Esophagus muscularis mucosa (tissue), 4 donors: ENCODE data around the gene SPRED2. TPM values are rescaled to one million over a fixed set of nuclear protein-coding genes. Genes with fewer than 3 reads are reported as not detected.

Experiments used
- DNase-seq: peaks from one replicate; pipeline ENCODE4 v3.0.0-alpha.2; 2017; ENCODE audit errors: extremely low spot score
- H3K27ac ChIP-seq, 4 donors: fragments of 200-600 bp; sonication (generic); replicated peaks in 1 of 4; 1 replicate in 3 of 4; 2 replicates in 1 of 4; pipeline ENCODE4 v1.5.1; 2016 to 2019; ENCODE audit warnings: mild to moderate bottlenecking in 1 of 4
- H3K27me3 ChIP-seq, 4 donors: fragments of 200-600 bp; sonication (generic); one replicate each; pipeline versions ENCODE4 v1.5.1 to v1.6.0; 2016 to 2019
- H3K36me3 ChIP-seq, 4 donors: fragments of 200-600 bp; sonication (generic); one replicate each; pipeline ENCODE4 v1.5.1; 2016 to 2019
- H3K4me1 ChIP-seq, 4 donors: fragments of 200-600 bp; sonication (generic); one replicate each; pipeline ENCODE4 v1.5.1; 2016 to 2019
- H3K4me3 ChIP-seq, 4 donors: fragments of 200-600 bp; sonication (generic); 1 replicate in 2 of 4; 2 replicates in 2 of 4; pipeline ENCODE4 v1.5.1; 2016 to 2019; ENCODE audit warnings: mild to moderate bottlenecking in 4 of 4, moderate library complexity in 1 of 4
- H3K9me3 ChIP-seq, 4 donors: fragments of 200-600 bp; sonication (generic); 1 replicate in 3 of 4; 2 replicates in 1 of 4; pipeline ENCODE4 v1.5.1; 2016 to 2019
- EP300 ChIP-seq: sonication (generic); formaldehyde crosslinking; IDR thresholded peaks from one replicate; pipeline ENCODE4 v1.6.1; 2017; ENCODE audit warnings: antibody characterized with exemption
- POLR2A ChIP-seq: fragments of 450-650 bp; IDR thresholded peaks from one replicate; pipeline ENCODE4 v1.6.1; 2017; ENCODE audit warnings: antibody characterized with exemption, moderate library complexity, mild to moderate bottlenecking, low read depth
- POLR2AphosphoS5 ChIP-seq, 2 donors: sonication (generic); formaldehyde crosslinking; IDR thresholded peaks; one replicate each; pipeline ENCODE4 v1.6.1; 2017; ENCODE audit warnings: antibody characterized with exemption in 2 of 2
- WGBS: methylation state at CpG from one replicate; pipeline ENCODE4 v1.1.5; 2018; 5-methylcytosine and 5-hydroxymethylcytosine counted together
- intact Hi-C: fragments of 100-400 bp; cut with DNase I; formaldehyde crosslinking; loops from one replicate; pipeline ENCODE4 v1.15.1; 2023
- total RNA-seq, 4 donors: library from RNA; depleted of rRNA; stranded (reverse); fragments of >200 nt; gene quantifications; one replicate each; pipeline versions ENCODE4 v1.1.0 to v1.2.1, GENCODE V29; 2016
- TF ChIP-seq, protein P1 (sequence below), 3 experiments: fragments of 200-600 bp in 2 of 3; fragments of 450-650 bp in 1 of 3; sonication (generic) in 2 of 3; IDR thresholded peaks; one replicate each; pipeline ENCODE4 v1.5.1; 2017 to 2019; ENCODE audit warnings: antibody characterized with exemption in 3 of 3, mild to moderate bottlenecking in 2 of 3, moderate library complexity in 1 of 3

Gene SPRED2, protein sequence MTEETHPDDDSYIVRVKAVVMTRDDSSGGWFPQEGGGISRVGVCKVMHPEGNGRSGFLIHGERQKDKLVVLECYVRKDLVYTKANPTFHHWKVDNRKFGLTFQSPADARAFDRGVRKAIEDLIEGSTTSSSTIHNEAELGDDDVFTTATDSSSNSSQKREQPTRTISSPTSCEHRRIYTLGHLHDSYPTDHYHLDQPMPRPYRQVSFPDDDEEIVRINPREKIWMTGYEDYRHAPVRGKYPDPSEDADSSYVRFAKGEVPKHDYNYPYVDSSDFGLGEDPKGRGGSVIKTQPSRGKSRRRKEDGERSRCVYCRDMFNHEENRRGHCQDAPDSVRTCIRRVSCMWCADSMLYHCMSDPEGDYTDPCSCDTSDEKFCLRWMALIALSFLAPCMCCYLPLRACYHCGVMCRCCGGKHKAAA
- total RNA-seq, result 10 to 100 TPM; 17.4 to 25.6 (median 18.7) TPM

DNA sequence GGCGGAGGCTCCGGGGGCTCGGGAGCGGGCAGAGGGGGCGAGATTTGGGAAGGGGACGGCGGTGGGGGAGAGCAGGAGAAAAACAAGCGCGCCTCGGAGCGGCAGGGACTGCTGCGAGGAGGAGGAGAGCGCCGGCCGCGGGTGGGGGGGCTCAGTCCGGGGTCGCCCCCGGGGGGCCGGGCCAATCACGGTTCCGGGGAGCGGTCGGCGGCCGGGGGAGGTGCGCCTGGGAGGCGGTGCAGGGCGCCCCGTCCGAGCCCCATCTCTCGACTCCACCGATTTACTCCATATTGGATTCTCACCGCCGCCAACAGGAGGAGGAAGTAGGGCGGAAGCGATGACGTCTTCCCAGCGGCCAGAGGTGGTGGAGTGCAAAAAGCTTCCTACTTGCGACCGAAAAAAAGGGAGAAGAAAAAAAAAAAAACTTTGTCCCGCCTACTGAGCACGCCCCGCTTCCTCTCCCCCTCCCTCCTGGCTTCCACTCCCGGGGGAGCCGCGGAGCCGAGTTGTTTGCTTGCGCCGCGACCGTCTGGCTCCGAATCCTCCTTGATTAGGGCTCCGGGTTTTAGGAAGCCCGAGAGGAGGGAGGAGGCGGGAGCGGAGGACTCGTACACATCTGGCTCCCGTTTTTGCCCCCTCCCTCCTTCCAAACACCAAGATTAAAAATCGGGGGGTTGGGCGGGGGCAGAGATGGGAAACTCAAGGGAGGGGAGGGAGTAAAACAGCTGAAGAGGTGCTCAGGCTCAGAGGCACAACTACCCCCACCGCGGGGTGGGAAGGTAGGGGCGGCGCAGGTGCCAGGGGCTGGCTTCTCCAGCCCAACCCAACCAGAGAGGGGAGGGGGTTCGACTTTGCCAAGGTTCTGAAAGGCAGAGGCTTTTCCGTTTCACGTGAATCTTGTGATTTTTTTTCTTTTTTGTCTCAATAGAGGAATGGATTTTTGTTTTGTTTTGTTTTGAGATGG is at the start of gene SPRED2:
SPRED2 (minus strand) TSS at position 373 of the 964 bp plus-strand sequence. CDS start 612 bp downstream, outside the sequence.
- 0% methylated on average over 51 of the region's 68 CpGs for WGBS
- DNase-seq, result peak; percentile 98
- intact Hi-C loops, result loop anchor here (5.0 to 10.0 kb wide), 4 partner anchors 50 to 368 kb away; partner anchors contain the start of gene RAB1A
- Histone ChIP-seq H3K9me3 (no peaks in the 10 kb centered on the region), H3K4me3 (peak within 1 kb of the TSS; percentile 82 to 96 (median 91)), H3K27ac (peak within 1 kb of the TSS; percentile 88 to 94 (median 93)), H3K4me1 (peaks cover 19 to 44% (median 39%) of the 10 kb centered on the region in 4 donors), H3K27me3 (no peaks in the 10 kb centered on the region), H3K36me3 (no peaks in the 10 kb centered on the region)
- TF ChIP-seq EP300, result no peak
- peak; percentile 90 to 91 for TF ChIP-seq POLR2AphosphoS5 (IDR thresholded peaks at IDR 0.05)
- TF ChIP-seq, protein P1, sequence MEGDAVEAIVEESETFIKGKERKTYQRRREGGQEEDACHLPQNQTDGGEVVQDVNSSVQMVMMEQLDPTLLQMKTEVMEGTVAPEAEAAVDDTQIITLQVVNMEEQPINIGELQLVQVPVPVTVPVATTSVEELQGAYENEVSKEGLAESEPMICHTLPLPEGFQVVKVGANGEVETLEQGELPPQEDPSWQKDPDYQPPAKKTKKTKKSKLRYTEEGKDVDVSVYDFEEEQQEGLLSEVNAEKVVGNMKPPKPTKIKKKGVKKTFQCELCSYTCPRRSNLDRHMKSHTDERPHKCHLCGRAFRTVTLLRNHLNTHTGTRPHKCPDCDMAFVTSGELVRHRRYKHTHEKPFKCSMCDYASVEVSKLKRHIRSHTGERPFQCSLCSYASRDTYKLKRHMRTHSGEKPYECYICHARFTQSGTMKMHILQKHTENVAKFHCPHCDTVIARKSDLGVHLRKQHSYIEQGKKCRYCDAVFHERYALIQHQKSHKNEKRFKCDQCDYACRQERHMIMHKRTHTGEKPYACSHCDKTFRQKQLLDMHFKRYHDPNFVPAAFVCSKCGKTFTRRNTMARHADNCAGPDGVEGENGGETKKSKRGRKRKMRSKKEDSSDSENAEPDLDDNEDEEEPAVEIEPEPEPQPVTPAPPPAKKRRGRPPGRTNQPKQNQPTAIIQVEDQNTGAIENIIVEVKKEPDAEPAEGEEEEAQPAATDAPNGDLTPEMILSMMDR (IDR thresholded peaks at IDR 0.05), result no peak
- TF ChIP-seq POLR2A, result peak; percentile 2

DNA sequence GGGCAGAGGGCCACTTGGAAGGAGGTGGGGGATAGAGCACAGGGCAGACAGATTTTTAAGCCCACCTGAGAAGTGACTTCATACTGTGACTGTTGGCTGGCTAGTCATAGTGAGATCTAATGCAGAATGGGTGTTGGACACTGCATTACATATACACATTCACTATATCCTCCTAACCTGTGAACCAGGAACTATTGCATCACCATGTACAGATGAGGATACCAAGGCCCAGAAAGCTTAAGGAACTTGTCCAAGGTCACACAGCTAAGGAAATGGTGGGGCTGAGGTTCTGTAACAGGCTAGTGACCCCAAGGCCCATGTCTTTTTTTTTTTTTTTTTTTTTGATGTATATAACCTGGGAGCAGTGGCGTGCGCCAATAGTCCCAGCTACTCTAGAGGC is 49.6 kb upstream of the SPRED2 start:
- Histone ChIP-seq H3K9me3 (no peaks in the 10 kb centered on the region), H3K36me3 (no peaks in the 10 kb centered on the region), H3K4me1 (no peaks in the 10 kb centered on the region), H3K4me3 (no peak overlapping the region), H3K27ac (no peak overlapping the region), H3K27me3 (no peaks in the 10 kb centered on the region)
- intact Hi-C loops, result no loop called here
- no peak for DNase-seq
- TF ChIP-seq EP300 (no peak), POLR2AphosphoS5 (IDR thresholded peaks at IDR 0.05) (no peak), POLR2A (no peak)
- TF ChIP-seq, protein P1 (IDR thresholded peaks at IDR 0.05), result no peak
- WGBS, result 100% methylated on average over 2 of the region's 2 CpGs

DNA sequence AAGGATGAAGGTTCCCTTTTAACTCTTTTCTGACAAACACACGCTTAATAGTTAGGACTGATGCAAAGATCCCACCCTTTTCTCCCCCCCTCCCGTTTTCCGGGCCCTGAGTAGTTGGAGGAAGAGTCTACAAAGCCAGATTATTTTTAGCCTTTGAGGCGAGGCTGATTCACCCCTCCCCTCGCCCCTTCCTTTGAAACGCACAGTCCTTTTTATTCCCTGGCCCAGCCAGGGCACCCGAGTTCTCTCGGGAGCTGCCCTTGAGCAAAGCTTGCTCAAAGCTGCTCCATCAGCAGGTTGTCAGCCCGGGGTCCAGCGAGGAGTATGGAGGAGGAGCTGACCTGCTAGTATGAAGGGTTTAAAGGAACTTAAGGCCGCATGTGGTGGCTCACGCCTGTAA is 47.1 kb upstream of the SPRED2 start:
- no peak for DNase-seq

DNA sequence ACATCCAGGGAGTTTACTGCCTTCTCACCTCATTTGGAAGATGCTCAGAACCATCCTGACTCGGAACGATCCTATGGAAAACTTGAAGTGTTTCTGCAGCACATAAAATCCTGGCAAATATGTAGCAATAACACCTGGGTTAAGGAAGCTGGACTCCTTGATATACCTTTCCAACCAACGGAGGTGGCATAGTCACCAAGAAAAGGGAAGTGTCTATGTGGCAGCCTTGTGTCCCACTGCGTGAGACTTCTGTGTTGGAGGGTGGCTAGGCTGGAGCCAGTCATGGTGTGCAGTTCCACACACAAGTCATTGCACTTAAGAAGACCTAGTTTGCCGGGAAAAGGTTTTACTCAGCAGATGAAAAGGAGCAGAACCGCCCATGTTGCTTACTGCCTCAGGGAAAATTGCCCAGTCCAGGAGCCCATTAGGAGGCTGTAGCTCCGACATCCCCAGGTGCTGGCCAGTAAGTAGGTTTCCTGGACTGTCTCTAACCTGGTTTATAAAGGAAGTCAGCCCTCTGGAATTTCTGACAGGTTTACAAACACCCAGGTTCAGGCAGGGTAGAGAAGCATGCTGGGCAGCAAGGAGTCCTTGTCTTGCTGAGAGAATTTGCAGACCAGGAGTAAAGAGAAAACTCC is 46.2 kb upstream of the SPRED2 start:
- no peak for TF ChIP-seq EP300
- no peak for TF ChIP-seq POLR2A
- TF ChIP-seq, protein P1 (IDR thresholded peaks at IDR 0.05), result no peak
- TF ChIP-seq POLR2AphosphoS5 (IDR thresholded peaks at IDR 0.05), result no peak
- 89% methylated on average over 7 of the region's 7 CpGs for WGBS
- intact Hi-C loops, result no loop called here

More for the DNA sequence above, 47.1 kb upstream of the SPRED2 start:
- Histone ChIP-seq H3K9me3 (peaks cover 0 to 7% (median 2%) of the 10 kb centered on the region in 4 donors), H3K36me3 (no peaks in the 10 kb centered on the region), H3K27ac (no peak overlapping the region), H3K4me3 (no peak overlapping the region), H3K27me3 (no peaks in the 10 kb centered on the region), H3K4me1 (no peaks in the 10 kb centered on the region)
- intact Hi-C loops, result no loop called here
- 75% methylated on average over 12 of the region's 12 CpGs for WGBS
- no peak for TF ChIP-seq POLR2AphosphoS5 (IDR thresholded peaks at IDR 0.05)

More for the DNA sequence above, 46.2 kb upstream of the SPRED2 start:
- no peak overlapping the region for H3K27ac ChIP-seq
- peaks cover 0 to 7% (median 2%) of the 10 kb centered on the region in 4 donors for H3K9me3 ChIP-seq
- no peaks in the 10 kb centered on the region for H3K36me3 ChIP-seq
- no peak overlapping the region for H3K4me3 ChIP-seq
- no peaks in the 10 kb centered on the region for H3K27me3 ChIP-seq
- no peak for DNase-seq
- H3K4me1 ChIP-seq, result no peaks in the 10 kb centered on the region
